ENCODE measurements around the gene TCF4.

Gene TCF4

DNA sequence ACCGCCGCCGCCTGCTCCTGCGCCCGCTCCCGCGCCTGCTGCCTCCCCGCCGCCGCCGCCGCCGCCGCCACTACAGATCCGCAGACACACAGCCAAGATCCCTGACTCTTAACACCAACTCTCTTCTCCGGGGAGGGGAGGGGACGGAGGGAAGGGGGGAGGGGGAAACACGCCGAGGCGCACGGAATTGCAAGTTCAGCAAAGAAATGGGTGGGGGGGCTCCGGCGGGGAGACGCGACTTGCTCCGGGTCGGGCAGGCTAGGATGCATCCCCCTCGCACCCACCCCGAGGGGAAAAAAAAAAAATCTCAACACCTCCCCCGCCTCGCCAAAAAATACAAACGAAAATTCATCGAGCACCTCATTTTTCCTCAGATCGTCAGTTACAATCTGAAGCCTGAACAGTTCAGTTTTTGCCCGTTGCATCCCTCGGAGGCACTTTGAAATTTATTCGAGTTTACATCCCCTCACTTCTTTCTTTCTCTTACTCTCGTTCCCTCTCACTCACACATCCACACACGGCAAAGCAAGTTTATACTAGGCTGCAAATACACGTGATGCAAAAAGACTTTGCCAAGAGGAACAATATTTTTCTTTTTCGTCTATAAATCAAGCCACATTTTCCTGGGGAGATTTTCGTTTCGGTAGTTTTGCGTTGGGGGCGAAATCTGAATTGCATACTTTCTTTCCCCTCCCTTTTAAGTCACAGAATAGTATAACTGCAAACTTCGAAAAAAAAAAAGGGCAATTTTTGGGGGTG, at the start of gene TCF4:
Gene TCF4 (minus strand): TSS at position 82 of the 759 bp plus-strand sequence. CDS start 1,076 bp downstream, outside the sequence.
- no peak for FAIRE-seq

DNA sequence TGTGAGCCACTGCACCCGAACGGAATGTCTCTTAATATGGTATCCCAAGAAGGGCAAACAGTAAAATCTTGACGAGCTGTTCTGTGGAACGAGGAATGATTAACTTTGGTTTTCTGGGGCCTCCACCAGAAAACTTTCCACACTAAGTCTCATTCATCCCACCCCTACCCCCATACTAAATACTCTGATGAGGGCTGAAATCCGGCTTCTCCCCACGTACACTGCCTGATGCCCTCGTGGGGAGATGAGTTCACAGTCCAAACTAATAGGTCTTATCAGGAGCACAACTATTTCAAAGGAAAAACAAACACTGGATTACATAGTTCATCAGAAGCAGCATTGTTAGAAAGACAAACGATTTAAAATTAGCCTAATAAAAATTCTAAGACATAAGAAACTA, 49.2 kb upstream of the TCF4 start:
- FAIRE-seq: no peak

DNA sequence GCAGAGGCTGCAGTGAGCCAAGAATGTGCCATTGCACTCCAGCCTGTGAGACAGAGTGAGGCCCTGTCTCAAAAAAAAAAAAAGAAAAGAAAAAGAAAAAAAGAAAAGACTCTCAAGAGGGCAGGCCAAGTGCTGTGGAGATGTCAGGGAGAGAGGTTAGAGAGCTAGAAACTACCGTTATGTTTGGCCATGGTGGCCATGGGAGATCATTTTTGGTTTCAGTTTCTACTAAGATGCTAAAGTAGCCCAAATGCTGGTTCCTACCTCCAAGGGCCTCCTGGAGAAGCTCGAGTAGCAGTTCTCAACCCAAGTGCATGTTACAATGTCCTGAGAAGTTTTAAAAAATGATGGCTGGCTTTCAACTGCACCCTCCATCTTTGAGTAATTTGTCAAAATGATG, 47.4 kb upstream of the TCF4 start:
- FAIRE-seq: no peak

DNA sequence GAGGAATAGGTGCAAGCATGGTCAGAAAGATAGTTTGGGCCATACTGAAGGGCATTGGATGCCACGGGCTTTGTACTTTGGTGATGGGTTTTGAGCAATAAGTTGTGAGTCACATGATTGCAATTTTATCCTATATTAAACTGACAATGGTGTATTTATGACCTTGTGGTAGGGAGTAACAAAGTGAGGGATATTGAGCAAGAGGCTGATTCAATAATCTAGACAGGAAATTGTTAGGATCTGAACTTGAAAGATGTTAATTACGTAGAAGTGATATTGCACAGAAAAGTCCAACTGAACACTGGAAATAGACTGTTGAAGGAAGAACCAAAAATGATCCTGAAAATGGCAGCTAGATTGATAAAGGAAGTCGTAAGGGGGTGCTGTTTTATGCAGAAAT, 46.6 kb upstream of the TCF4 start:
- FAIRE-seq: no peak

DNA sequence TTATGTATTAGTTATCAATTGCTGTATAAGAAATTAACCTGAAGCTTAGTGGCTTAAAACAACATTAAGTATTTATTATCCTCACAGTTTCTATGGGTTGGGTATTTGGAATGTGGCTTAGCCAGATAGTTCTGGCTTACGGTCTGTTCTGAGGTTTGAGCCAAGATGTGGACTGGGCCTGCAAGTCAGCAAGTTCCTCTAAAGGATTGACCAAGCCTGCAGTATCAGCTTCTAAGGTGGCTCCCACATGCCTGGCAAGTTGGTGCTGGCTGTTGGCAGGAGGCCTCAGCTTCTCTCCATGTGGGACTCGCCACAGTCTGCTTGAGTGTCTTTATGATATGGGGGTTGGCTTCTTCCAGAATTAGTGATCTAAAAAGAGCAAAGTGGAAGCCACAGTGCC, 45.0 kb upstream of the TCF4 start:
- FAIRE-seq: no peak

DNA sequence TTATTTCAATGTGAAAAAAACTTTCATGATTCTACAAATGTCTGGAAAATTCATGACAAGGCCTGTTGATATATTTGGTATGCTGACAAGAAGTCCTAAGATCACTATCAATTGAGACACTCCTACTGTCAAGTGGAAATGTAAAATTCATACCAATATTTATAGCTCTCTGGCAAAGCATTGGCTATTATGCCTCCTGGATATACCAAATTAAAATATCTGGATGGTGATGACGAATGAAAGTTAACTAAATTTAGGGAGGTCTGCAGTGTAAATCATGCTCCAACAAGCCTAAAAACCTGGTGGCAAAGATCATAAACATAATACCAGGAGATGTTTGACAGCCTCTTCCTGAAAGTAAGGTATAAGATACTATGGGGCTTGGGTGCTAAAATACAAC, 41.1 kb upstream of the TCF4 start:
- no peak for FAIRE-seq

DNA sequence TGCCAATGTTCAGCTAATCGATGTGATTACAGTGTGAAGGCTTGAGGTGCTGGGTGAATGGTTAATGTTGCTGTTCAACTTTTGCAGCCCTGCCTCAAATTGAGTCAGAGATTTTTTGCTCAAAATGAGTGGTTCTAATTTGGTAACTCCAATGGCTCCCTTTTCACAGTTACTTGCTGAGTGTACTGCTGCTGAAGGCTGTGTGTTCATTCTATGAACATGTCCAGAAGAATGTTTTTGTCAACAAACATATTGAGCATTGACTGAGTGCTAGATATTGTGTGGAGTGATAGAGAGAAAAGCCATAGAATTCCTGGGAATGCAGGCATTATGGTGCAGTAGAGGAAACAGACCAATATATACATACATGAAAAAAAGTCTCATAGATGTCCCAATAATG, 39.0 kb upstream of the TCF4 start:
- FAIRE-seq: no peak

DNA sequence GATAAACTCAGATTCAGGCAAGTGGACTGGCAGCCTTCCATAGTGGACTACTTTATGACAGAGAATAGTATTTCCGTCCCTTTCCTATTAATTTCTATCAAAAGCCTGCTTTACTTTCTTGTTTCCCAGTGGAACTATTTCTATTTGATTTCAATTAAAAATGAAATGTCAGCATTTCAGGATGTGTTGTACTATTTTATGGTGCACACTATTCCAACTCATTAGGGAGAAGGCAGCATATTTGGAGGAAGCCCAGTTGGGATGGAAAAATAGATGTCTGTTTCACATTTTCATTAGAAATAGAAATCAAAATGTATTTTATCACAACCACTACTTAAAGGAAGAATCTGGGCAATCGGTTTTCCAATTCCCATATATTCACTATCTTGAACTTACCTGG, 37.9 kb upstream of the TCF4 start:
- FAIRE-seq: no peak

DNA sequence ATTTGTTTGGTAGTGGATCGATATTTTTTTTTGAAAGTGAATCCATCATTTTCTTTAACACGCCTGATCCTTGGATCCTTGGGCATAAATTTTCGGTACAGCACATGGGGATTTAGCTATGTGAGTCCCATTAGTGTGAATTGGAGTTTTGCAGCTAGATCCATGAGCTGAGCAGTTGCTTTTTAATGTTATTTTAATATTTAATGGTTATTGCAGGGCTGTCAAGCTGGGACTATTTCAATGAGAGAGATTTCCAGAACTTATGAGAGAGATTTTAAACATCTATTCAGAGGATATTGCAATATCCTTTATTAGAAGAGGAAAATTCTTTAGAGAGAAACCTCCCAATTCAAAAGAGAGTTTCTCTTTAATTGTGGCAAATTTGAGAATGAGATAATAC, 35.6 kb upstream of the TCF4 start:
- FAIRE-seq: no peak

DNA sequence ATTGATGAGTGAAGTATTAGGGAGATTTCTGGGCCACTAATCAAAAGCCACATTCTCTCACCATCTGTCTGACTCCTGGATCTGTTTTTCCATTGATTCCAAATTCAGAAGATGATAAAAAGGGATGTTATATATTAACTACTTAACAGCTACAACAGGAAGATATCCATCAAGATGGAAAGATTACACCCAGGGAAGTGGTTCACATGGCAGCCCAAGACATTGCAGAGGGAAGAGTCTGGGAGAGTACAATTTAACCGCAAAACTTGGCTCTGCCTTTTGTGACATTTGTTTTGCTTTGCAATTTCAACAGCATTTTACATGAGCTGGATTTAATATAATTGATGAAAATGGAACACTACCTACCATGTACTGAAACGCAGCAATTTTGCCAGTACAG, 22.5 kb upstream of the TCF4 start:
- no peak for FAIRE-seq

DNA sequence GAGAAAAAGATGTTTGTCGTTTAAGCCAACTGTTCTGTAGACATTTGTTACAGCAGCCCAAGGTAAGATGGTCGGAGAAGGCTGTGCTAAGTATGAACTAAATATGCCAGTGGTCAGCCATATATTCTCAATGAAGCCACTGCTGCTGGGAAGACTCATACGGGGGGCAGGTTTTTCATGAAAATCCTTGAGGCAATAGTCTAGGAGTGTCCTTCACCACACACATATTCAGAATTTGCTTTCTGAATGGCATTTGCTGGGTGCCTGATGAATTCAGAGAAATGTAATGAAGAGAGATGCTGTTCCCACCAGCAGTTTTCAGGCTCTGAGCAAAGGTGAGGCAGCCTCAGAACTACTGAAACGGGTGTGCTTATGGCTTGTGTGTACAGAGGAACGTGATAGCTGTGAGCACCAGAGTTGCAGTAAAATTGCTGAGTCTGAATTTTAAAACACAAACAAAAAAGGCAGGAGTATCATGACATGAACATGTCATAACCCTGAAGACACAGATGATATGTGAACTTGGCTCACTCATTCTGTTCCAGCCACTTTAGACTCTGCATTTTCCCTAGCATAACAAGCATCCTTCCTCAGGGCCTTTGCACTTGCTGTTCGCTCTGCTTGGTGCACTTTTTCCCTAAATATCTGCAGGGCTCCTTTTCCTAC, 21.3 kb upstream of the TCF4 start:
- FAIRE-seq: no peak

DNA sequence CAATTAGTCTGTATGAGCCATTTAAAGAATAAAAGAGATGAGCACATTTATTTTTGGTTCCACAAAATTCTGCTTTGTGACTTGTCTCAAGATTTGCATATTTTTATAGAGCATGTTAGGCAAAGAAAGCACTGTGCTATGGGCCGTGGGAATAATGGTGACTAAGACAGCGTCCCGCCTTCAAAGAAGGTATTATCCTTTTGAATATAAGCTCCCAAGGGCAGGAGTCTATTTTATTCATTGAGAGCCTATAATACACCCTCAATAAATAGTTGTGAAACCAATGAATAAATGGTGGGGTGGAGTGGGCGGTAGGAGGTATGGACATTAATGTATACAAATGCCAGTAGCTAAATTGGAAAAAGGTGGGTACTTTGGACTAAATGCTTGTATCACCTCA, 20.5 kb upstream of the TCF4 start:
- no peak for FAIRE-seq

DNA sequence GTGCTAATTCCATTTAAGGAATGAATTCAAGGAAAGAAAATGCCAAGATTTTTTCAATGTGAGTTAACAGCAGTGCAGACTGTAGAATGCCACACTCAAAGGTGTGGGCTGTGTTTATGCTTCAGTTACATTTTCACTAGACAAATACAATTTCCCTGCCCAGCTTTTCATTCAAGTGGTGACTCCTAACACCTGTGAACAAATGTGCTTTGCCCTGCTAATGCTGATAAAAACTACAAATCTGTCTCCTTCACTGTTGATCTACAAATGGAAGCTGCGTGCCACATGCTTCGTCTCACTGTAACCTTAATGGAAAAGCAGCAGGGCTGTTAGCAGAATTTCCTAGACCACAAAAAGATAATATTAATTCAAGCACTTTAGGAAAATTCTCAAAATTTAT, 19.8 kb upstream of the TCF4 start:
- no peak for FAIRE-seq

DNA sequence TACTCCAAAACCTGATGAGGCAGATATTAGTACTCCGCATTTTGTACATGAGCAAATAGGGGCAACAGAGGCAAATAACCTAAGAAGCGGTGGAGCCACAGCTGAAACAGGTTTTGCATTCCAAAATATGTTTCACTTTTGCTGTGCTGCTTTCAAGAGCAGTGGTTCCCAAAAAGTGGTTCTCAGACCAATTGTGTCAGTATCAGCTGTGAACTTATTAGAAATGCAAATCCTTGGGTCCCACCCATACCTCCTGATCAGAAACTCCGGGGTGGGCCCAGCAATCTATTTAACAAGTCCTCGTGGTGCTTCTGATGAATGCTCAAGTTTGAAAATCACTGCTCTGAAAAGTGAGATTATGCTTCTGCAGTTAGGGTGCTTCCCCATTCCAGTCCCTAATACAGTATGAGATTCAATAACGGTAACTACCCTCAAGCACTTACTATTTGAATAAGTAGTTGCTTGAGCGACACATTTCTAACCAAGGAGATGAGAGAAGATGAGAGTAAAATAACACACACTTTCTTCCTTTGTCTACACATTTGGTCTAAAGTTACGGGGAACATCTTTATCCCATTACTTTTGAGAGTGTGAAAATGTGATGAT, 17.8 kb upstream of the TCF4 start:
- FAIRE-seq: no peak

DNA sequence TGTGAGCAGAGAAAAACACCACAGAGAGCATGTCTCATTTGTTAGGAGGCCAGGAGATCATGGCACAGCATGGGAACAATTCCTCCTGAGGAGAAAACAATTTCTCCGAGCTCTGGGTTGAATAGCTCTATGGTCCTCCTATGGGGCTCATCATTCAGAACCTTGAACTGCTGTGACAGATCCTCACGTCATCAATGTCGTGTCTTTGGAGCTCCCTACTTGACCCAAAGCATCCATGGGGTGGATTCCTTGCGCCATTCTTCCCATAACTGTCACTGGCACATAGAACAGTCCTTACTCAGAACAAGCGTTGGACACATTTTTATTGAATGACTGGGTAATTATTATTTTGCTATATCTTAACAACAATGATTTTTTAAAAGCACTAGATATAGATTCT, 15.8 kb upstream of the TCF4 start:
- no peak for FAIRE-seq

DNA sequence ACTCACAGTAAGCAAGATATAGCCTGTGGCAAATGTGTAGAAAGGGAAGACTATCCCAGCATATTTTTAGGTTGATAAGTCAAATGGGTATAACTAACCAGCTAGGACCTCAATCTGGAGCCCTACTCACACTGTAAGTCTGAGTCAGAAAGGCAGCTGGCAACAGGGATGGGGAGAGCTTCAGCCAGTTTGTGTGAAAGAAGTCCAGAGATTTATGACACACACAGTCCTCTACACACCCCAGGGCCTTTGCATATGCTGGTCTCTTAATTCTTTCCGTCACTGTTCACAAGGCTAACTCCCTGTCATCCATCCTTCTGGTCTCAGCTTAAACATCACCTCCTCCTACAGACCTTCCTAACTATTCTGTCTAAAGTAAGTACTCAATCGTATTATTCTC, 5.9 kb upstream of the TCF4 start:
- no peak for FAIRE-seq

DNA sequence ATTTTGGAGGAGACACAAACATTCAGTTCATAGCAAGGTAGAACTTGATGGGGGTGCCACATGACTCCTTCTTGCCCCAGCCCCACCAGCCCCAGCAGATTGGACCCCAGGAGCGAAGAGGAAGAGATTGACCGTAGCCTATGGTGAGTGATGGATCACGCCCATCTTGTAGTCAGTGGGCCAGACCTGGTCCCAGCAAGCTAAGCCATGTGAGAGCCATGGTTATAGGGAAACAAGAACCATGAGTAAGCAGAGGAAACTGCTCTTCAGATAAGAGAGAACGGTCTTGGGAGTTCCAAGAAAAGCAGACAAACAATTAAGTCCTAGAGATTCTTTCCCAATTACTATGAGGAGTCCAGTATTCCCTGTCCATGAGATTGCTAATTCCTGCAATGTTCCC, 4.6 kb upstream of the TCF4 start:
- no peak for FAIRE-seq

DNA sequence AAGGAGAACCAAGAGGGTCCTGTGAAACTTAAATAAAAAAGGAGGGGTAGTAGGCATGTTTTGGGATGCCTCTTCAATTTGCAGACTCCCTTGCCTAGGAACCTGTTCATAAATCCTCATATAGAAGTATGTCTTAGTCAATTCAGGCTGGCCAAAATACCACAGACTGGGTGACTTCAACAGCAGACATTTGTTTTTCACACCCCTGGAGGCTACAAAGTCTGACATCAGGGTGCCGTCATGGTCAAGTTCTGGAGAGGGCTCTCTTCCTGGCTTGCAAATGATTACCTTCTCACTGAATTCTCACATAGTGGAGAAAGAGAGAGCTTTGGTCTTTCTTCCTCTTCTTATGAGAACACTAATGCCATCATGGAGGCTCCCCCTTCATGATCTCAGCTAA, 4.1 kb upstream of the TCF4 start:
- FAIRE-seq: no peak

DNA sequence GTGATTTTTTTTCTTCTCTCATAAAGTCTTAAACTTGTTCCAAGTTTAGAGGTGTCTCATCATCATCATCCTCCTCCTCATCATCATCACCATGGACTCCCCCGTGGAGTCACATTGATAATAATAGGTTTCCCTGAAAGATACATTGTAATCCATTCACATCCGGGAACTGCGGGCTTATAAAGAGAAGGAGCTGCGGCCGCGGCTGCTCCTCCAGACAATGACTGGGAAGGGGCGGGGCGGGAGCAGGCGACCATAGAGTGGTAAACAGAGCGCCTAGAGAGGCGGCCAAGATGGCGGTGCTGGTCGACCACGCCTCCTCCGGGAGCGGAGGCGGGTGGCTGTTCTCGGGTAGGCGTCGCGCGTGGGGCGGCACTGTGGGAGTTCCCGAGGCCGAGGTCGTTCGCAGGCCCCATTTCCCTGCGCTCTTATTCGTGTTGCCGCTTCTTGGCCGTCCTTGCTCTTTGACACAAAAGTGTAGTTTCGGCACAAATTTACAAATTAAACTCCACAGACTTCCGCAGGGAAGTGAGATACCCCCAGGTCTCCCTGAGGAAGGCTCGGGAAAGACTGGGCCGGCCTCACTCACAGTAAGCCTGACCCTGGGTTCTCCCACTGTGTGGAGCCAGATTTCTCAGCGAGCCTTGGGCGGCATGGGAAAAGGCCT, 1.8 kb upstream of the TCF4 start:
- no peak for FAIRE-seq

DNA sequence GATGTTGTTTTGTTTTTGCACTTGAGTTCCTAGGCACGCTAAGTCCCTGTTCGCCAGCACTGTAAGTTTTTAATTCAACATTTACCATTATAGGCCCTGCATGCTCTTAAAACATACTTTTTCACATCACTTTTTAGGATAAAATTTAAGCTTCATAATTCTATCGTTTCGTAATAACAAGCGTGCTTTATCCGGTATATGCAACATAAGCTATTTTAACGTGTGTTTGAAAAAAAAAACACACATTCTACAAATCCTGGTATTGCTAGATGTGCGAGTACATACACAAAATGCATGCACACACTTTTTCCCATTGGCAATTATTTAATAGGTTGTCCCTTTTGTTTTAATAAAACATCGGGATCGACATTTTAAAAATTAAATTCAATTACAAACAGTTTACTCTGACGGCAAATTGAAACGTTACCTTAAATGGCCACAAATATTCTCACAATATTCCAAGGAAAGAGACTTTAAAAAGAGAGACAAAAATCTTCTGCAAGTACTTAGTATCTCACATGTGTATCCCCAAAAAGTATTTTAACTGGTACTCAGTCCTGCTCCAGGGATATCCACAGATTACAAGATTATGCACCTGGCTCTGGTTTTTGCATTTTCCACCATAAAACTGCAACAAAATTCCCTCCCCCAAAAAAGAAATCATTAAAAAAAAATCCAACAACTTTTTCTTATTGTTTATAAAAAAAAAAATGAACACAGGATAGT, 1.0 kb upstream of the TCF4 start:
- no peak for FAIRE-seq

DNA sequence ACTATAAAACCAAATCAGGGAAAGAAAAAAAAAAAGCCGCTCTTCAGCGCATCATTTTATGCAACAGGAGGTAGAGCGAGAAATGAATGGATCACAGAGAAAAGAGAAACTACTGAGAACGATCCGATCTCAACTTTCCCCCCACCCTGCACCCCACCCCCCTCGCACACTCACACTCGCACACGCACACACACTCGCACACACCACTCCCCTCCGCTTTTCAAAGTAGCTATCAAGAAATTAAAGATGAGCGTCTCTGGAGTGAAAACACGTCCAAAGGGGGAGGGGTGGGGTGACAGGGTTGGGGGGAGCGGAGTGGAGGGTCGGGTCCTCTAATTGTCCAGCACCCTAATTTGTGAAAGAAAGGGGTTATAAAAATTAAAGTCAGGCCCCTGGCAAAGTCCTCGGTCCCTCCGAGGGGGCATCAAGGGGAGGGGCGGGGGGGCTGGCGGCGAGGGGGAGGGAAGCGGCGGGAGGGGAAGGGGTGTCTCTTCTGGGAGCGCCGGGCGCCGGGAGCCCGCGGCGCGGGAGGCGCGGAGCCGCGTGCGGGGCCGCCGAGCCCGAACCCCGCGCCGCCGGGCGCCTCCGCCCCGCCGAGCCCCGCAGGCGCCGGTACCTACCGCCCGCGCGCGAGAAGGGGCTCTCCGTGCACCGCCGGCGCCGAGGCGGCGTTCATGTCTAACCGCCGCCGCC, 428 bp downstream of the TCF4 start:
- FAIRE-seq: no peak

DNA sequence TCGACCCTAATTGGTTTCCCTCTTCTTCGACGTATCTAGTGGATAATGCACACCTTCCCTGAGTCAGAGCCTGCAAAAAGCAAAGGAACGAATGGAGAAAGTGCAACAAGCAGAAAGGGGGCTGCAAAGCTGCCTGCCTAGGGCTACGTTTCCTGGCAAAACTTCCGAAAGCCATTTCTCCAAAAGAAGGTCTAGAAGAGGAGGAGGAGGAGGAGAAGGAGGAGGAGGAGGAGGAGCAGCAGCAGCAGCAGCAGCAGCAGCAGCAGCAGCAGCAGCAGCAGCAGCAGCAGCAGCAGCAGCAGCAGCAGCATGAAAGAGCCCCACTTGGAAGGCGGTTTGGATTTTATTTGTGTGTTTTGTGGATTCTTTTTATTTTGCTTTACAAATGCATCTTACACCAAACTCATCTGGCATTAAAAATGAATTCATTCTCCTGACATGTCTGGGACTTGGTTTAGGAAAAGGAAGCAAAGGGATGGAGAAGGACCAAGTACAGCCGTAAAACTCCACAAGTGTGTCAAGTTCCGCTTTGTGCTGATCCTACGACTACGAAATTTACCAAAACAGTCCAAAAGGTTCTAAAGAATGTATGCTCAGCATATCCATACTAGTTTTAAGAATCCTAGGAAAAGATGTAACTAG, 2.0 kb downstream of the TCF4 start:
- FAIRE-seq: no peak

All from G401.6 (cell line).